Right atrium auricular region (tissue), 2 donors: ENCODE data around the gene KRT4. TPM values are rescaled to one million over a fixed set of nuclear protein-coding genes. Genes with fewer than 3 reads are reported as not detected.
A peak's percentile ranks its signal among the peaks of the same experiment; 100 is the strongest.

Source experiments
- DNase-seq: peaks from one replicate; pipeline ENCODE4 v3.0.0-alpha.2; 2019; ENCODE audit warnings: low spot score
- H3K27ac ChIP-seq, 2 donors: fragments of 200-600 bp; sonication (generic); 1 replicate in 1 of 2; 2 replicates in 1 of 2; pipeline ENCODE4 v1.5.1; 2016 to 2019
- H3K27me3 ChIP-seq, 2 donors: fragments of 200-600 bp; sonication (generic); one replicate each; pipeline versions ENCODE4 v1.5.1 to v1.6.0; 2017 to 2019
- H3K36me3 ChIP-seq: fragments of 200-600 bp; sonication (generic); one replicate; pipeline ENCODE4 v1.5.1; 2016
- H3K4me1 ChIP-seq, 2 donors: fragments of 200-600 bp; sonication (generic); one replicate each; pipeline versions ENCODE4 v1.5.1 to v1.6.0; 2017 to 2019
- H3K4me3 ChIP-seq, 2 donors: fragments of 200-600 bp; sonication (generic); 1 replicate in 1 of 2; 2 replicates in 1 of 2; pipeline ENCODE4 v1.5.1; 2017 to 2019; ENCODE audit warnings: mild to moderate bottlenecking in 1 of 2, moderate library complexity in 1 of 2
- H3K9me3 ChIP-seq, 2 donors: fragments of 200-600 bp; sonication (generic); one replicate each; pipeline ENCODE4 v1.5.1; 2019
- CTCF ChIP-seq, 2 donors: fragments of 200-600 bp; sonication (generic); IDR thresholded peaks; one replicate each; pipeline ENCODE4 v1.5.1; 2019; ENCODE audit warnings: antibody characterized with exemption in 2 of 2
- total RNA-seq, 2 donors: library from RNA; depleted of rRNA; stranded (reverse); fragments of >200 nt; gene quantifications; one replicate each; pipeline ENCODE4 v1.1.0, GENCODE V29; 2016

The KRT4 gene
- total RNA-seq, 2 donors from 2014 or later: not detected

DNA sequence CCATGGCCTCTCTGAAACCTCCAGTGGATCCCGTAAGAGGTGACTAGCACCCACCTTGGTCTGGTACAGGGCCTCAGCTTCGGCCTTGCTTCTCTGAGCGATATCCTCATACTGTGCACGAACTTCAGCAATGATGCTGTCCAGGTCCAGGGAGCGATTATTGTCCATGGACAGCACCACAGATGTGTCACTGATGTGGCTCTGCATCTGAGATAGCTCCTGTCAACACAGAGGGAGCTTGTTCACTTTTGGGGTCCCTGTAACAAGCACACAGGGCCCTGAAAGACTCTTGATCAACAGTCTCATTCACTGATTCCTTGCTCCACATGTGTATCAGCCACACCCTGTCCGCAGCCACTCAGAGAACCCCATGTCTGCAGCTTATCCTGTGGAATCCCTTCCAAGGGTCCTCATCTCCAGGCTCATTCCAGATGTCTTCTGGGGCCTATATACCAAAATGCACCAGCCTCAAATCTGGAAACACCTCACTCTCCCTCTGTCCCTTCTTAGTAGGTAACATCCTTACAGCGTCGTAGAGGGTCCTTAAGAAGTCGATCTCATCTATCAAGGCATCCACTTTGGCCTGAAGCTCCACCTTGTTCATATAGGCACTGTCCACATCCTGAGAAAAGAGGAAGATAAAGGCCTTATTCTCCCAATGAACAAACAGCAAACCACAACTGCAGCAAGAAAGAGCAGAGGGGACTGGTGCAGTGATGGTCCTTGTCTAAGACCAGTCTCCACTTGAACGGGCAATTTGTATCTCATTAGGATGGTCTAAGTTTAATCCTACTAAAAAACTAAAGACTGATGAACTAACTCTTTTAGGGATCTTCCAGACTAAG lies 21.5 kb downstream of the KRT4 start:
- TF ChIP-seq CTCF (IDR thresholded peaks at IDR 0.05): no peak
- Histone ChIP-seq H3K36me3 (no peaks in the 10 kb centered on the region), H3K27me3 (no peaks in the 10 kb centered on the region), H3K4me1 (peaks cover 0 to 9% of the 10 kb centered on the region in 2 donors), H3K27ac (no peak overlapping the region), H3K9me3 (no peaks in the 10 kb centered on the region), H3K4me3 (no peak overlapping the region)
- DNase-seq: no peak

GRCh38 chr12:52791271-52792184 lies 22.4 kb downstream of the KRT4 start:
- H3K9me3 ChIP-seq: no peaks in the 10 kb centered on the region
- H3K4me1 ChIP-seq: peaks cover 0 to 9% of the 10 kb centered on the region in 2 donors
- H3K4me3 ChIP-seq: no peak overlapping the region
- no peak for TF ChIP-seq CTCF (IDR thresholded peaks at IDR 0.05)
- no peak overlapping the region for H3K27ac ChIP-seq
- H3K36me3 ChIP-seq: no peaks in the 10 kb centered on the region
- DNase-seq: no peak
- no peaks in the 10 kb centered on the region for H3K27me3 ChIP-seq

DNA sequence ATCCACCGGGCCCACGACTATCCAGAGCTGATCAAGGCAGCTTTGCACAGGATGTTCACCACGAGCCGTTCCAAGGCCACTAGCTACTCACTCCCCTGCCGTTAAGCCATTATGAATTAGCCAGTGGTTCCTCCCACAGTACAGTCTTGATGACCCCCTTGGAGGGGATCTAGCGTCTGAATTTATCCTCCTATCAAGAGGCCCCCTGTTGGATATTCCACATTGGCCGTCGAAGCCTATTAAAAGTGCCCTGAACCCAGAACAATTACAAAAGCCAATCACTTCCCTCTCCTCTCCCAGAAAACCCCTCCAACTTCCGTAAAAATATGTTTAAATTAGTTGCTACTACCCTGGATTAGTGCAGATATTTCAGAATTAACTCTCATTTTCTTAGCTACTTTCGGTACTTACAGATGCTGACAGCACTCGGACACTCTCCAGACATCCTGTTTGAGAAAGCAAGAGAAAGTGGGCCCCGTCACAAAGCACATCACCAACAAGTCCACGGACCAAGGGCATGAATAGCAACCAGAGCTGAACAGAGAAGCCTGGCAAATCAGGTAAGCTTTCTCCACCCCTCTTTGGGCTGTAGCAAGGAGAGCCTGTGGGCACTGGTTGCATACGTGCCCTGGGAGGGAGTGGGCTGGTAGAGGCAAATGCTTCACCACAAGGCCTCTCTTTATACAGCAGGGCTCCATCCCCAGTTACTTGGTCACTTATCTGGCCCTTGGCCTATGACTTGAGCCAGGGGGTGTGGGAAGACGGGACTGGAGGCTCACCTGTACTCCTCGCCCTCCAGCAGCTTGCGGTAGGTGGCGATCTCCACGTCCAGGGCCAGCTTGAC lies 23.3 kb downstream of the KRT4 start:
- no peaks in the 10 kb centered on the region for H3K36me3 ChIP-seq
- TF ChIP-seq CTCF (IDR thresholded peaks at IDR 0.05): no peak
- H3K27ac ChIP-seq: no peak overlapping the region
- H3K4me1 ChIP-seq: peaks cover 0 to 9% of the 10 kb centered on the region in 2 donors
- H3K4me3 ChIP-seq: peak overlapping the region in 1 of 2 donors; percentile 6
- no peaks in the 10 kb centered on the region for H3K9me3 ChIP-seq
- no peak for DNase-seq
- no peaks in the 10 kb centered on the region for H3K27me3 ChIP-seq

DNA sequence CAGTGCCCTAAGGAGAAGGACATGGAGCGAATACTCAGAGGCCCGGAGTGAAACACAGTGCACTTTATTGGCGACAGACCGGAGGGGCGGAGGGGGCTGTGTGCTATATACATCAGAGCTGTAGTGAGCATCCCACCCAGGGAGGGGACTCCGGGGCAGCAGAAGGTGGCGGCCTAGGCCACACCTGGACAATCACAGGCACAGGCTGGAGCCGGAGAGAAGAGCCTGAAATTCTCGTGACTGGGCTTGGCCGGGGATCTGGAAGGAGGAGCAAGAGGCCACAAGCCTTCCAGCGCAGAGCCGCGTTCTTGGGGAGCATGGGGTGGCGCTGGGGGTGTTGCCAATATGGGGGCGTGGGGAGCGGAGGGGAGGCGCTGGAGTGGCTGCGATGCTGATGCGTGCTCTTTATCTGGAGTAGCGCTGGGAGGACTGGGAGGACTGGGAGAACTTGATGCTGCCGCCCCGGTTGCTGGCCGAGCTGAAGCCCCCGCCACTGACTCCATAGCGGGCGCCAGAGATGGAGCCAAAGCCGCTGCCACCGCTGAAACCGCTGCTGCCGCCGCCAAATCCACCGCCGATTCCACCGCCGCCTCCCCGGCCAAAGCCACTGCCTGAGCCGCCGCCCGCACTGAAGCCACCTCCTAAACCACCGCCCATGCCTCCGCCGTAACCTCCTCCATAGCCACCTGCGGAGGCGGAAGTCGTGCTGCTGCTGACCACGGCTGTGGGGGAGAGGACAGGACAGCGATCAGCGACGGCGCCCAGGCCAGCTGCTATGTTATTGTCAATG lies 24.1 kb downstream of the KRT4 start:
- DNase-seq: no peak
- no peak for TF ChIP-seq CTCF (IDR thresholded peaks at IDR 0.05)
- Histone ChIP-seq H3K4me3 (peak overlapping the region in 1 of 2 donors; percentile 6), H3K4me1 (peaks cover 0 to 9% of the 10 kb centered on the region in 2 donors), H3K27ac (no peak overlapping the region), H3K27me3 (no peaks in the 10 kb centered on the region), H3K9me3 (no peaks in the 10 kb centered on the region), H3K36me3 (no peaks in the 10 kb centered on the region)
